Adrenal gland (tissue), 12 donors: ENCODE data around the gene ABI3BP. TPM values are rescaled to one million over a fixed set of nuclear protein-coding genes. Genes with fewer than 3 reads are reported as not detected.
"Not testable (repeated sequence)": the region's sequence is repeated elsewhere in the genome, so short reads cannot be mapped to it uniquely, and the experiment has no call there.

Source experiments
- DNase-seq, 7 donors: peaks; one replicate each; pipeline ENCODE4 v3.0.0-alpha.2; 2019 to 2020
- H3K27ac ChIP-seq, 5 donors: fragments of 200-600 bp; sonication (generic) in 4 of 5; 1 replicate in 3 of 5; 2 replicates in 2 of 5; pipeline versions ENCODE4 v1.5.1 to v1.8.0; 2016 to 2020; ENCODE audit warnings: mild to moderate bottlenecking in 1 of 5
- H3K27me3 ChIP-seq: fragments of 200-600 bp; 2 replicates; pipeline ENCODE4 v1.8.0; 2021
- H3K36me3 ChIP-seq, 2 donors: fragments of 200-600 bp; replicated peaks in 1 of 2; 1 replicate in 1 of 2; 2 replicates in 1 of 2; pipeline versions ENCODE4 v1.5.1 to v1.8.0; 2018 to 2022
- H3K4me1 ChIP-seq, 2 donors: fragments of 200-600 bp; replicated peaks in 1 of 2; 1 replicate in 1 of 2; 2 replicates in 1 of 2; pipeline versions ENCODE4 v1.5.1 to v1.8.0; 2018 to 2021
- H3K4me3 ChIP-seq, 4 donors: fragments of 200-600 bp; sonication (generic) in 3 of 4; one replicate each; pipeline ENCODE4 v1.5.1; 2016 to 2018
- H3K9me3 ChIP-seq, 3 donors: fragments of 200-600 bp; sonication (generic) in 1 of 3; replicated peaks in 1 of 3; 1 replicate in 2 of 3; 2 replicates in 1 of 3; pipeline versions ENCODE4 v1.5.1 to v1.8.0; 2016 to 2021
- CTCF ChIP-seq, 6 experiments: fragments of 450-650 bp in 4 of 6; fragments of 200-600 bp in 2 of 6; sonication (generic) in 1 of 6; IDR thresholded peaks; 1 replicate in 5 of 6; 2 replicates in 1 of 6; pipeline versions ENCODE4 v1.5.1 to v1.8.0; 2016 to 2021; ENCODE audit warnings: antibody characterized with exemption in 6 of 6, mild to moderate bottlenecking in 2 of 6, moderate library complexity in 1 of 6
- POLR2A ChIP-seq, 2 donors: fragments of 450-650 bp; IDR thresholded peaks; one replicate each; pipeline ENCODE4 v1.6.1; 2017; ENCODE audit warnings: antibody characterized with exemption in 2 of 2, mild to moderate bottlenecking in 2 of 2, moderate library complexity in 1 of 2
- WGBS, 4 donors: extraction: QIAGEN DNeasy Blood & Tissue Kit in 2 of 4; methylation state at CpG; one replicate each; pipeline versions ENCODE4 v1.1.5 to v1.1.7; 2013 to 2017; 5-methylcytosine and 5-hydroxymethylcytosine counted together
- intact Hi-C, 2 donors: fragments of 100-400 bp; cut with DNase I; formaldehyde crosslinking; loops; one replicate each; pipeline versions ENCODE4 v1.14.1 to v1.15.0; 2022 to 2023
- polyA plus RNA-seq, 3 donors: library from polyadenylated mRNA; stranded (reverse); fragments of 200-250 nt in 2 of 3; fragments of 350-450 nt in 1 of 3; fragmentation: Illumina TruSeq in 1 of 3; extraction: RNeasy Lipid Tissue Mini Kit (QIAGEN cat#74804) in 1 of 3; gene quantifications; one replicate each; pipeline ENCODE4 v1.2.3, GENCODE V29; 2013 to 2014
- total RNA-seq, 9 donors: library from RNA; depleted of rRNA in 4 of 9; stranded (reverse); fragments of >200 nt in 4 of 9; fragments of 120-200 nt in 1 of 9; fragmentation: NEBNext Ultra II Directional in 1 of 9; extraction: Animal tissue kit (Norgen Biotek cat#: 25700) in 1 of 9; gene quantifications; one replicate each; pipeline versions ENCODE4 v1.1.0 to v1.2.4, GENCODE V29; 2013 to 2023
- donor health status: healthy with polysubstance abuse.
- donor health status: Bipolar disorder and iron deficiency.
- donor health status: DM: yes; HTN: yes; CAD: no.
- donor health status: DM: no; HTN: no; CAD: no.
- donor health status: DM: no; HTN: no; CAD: no.
- donor health status: DM: yes; HTN: yes; CAD: no.

ABI3BP gene
- total and polyA plus RNA-seq, 12 donors, result 3.4 to 50.3 (median 18.7) TPM

- Histone ChIP-seq H3K9me3 (no peaks in the 10 kb centered on the region), H3K4me3 (no peak overlapping the region), H3K36me3 (no peaks in the 10 kb centered on the region), H3K27ac (no peak overlapping the region), H3K4me1 (no peaks in the 10 kb centered on the region), H3K27me3 (no peaks in the 10 kb centered on the region)
- 75 to 84% (median 80%) methylated on average over 3 of the region's 3 CpGs for WGBS, 4 donors
- no peak for DNase-seq
- intact Hi-C loops, result no loop called here
- TF ChIP-seq CTCF (IDR thresholded peaks at IDR 0.05), result no peak
- TF ChIP-seq POLR2A (IDR thresholded peaks at IDR 0.05), result no peak
These were observed 46.1 kb downstream of the ABI3BP start for GRCh38 chr3:100947119-100947518.

- DNase-seq, intact Hi-C loops, H3K36me3 ChIP-seq, H3K27me3 ChIP-seq, H3K27ac ChIP-seq, H3K4me1 ChIP-seq, H3K9me3 ChIP-seq, H3K4me3 ChIP-seq: not testable (repeated sequence)
- WGBS, 4 donors, result 84 to 88% (median 86%) methylated on average over 2 of the region's 2 CpGs
These were observed 47.1 kb downstream of the ABI3BP start for GRCh38 chr3:100946096-100946495.

- Histone ChIP-seq H3K4me3 (no peak overlapping the region), H3K27ac (no peak overlapping the region), H3K9me3 (no peaks in the 10 kb centered on the region), H3K36me3 (no peaks in the 10 kb centered on the region), H3K27me3 (no peaks in the 10 kb centered on the region), H3K4me1 (no peaks in the 10 kb centered on the region)
- WGBS, 4 donors, result 82 to 97% (median 91%) methylated on average over 2 of the region's 2 CpGs
- TF ChIP-seq POLR2A (IDR thresholded peaks at IDR 0.05), result no peak
- TF ChIP-seq CTCF (IDR thresholded peaks at IDR 0.05), result no peak
- DNase-seq, result no peak
- intact Hi-C loops, result no loop called here
These were observed 51.8 kb downstream of the ABI3BP start for GRCh38 chr3:100941451-100941850.

- no peak for DNase-seq
These were observed 52.2 kb downstream of the ABI3BP start for GRCh38 chr3:100941041-100941440.

More at GRCh38 chr3:100941041-100941440, 52.2 kb downstream of the ABI3BP start:
- H3K36me3 ChIP-seq, result no peaks in the 10 kb centered on the region
- H3K4me3 ChIP-seq, result no peak overlapping the region
- 77 to 88% (median 79%) methylated on average over 2 of the region's 2 CpGs for WGBS, 4 donors
- no peaks in the 10 kb centered on the region for H3K9me3 ChIP-seq
- H3K27me3 ChIP-seq, result no peaks in the 10 kb centered on the region
- TF ChIP-seq POLR2A (IDR thresholded peaks at IDR 0.05) (no peak), CTCF (IDR thresholded peaks at IDR 0.05) (no peak)
- intact Hi-C loops, result no loop called here
- no peaks in the 10 kb centered on the region for H3K4me1 ChIP-seq
- no peak overlapping the region for H3K27ac ChIP-seq
